NCI-H2107 treated with DMSO at 0.1 percent for 48 hours (cell line): ENCODE measurements around the gene PRPF38B.
"Not testable (repeated sequence)": the region's sequence is repeated elsewhere in the genome, so short reads cannot be mapped to it uniquely, and the experiment has no call there.

ENCODE experiments used
- DNase-seq: peaks from one replicate; lab custom pipeline; 2025; ENCODE audit not compliant: unreplicated experiment; lab: John Stamatoyannopoulos, UW

PRPF38B gene, protein sequence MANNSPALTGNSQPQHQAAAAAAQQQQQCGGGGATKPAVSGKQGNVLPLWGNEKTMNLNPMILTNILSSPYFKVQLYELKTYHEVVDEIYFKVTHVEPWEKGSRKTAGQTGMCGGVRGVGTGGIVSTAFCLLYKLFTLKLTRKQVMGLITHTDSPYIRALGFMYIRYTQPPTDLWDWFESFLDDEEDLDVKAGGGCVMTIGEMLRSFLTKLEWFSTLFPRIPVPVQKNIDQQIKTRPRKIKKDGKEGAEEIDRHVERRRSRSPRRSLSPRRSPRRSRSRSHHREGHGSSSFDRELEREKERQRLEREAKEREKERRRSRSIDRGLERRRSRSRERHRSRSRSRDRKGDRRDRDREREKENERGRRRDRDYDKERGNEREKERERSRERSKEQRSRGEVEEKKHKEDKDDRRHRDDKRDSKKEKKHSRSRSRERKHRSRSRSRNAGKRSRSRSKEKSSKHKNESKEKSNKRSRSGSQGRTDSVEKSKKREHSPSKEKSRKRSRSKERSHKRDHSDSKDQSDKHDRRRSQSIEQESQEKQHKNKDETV

DNA sequence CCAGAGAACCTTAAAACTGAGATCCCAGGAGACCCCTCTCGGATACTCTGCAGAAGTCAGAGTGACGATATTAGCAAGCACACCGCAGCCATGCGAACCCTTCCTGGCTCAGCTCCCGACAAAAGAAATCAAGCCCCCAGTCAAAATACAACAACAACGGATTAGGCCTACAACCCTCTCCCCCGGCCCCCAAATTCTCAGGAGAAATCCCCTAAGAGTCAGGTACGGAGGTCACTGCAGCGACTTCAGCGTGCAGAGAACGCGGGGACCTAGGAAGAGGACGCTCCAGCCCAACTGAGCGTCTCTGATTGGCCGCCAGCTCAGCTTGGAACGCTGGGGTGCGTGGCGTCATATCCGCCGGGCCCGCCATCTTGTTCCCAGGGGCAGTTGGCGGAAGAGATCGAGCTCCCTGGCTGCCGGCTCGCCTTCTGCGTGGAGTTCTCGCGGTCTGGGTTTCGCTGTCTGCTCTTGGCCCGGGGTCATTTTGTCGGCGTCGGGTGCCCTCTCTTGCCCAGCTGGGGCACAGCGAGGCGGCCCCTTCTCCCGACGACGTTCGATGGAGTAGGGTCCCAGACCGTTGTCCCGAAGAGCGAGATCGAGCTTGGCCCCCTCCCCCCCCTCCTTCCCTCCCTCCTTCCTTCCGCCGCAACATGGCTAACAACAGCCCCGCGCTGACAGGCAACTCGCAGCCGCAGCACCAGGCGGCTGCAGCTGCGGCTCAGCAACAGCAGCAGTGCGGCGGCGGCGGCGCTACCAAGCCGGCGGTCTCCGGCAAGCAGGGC lies at the start of gene PRPF38B:
Gene PRPF38B (plus strand): TSS at position 369 of the 782 bp plus-strand sequence. CDS start 282 bp downstream, at position 651.
- peak; percentile 91 for DNase-seq

DNA sequence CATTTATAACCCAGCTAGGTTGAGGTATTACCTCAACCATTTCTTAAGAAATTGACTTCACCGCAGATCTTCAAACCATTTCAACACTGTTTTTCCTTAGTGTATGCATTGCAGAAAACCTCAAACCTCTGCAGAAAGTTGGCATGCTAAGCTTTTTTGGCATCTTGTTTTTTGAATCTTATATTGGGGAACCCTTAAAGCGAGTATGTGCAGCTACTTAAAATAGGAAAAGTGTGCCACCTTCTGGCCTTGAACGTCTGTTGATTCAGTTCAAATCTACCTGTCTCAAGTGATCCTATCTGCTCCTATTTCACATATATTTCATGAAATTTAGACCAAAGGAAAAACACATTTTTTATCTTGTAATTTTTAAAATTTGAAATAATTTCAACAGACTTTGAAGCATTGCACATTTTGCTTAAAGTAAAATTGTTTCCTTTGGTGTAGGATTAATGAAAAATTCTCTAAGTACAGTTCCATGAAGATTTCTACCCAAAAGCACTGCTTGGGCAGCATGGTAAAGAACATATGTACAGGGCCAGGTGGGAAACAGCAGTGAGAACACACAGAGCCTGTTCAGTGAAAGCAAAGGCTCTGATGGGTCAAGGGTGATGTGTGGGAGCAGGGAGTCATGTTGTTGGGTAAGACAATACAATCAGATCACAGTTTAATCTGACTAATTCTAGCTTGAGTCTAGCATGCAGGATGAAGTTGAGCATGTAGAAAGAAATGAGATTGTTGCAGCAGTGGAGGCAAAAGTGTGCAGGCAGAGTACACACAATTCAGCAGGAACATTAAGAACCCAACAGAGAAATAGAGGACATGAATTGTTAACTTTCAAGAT lies 48.4 kb upstream of the PRPF38B start:
- peak; percentile 79 for DNase-seq

DNA sequence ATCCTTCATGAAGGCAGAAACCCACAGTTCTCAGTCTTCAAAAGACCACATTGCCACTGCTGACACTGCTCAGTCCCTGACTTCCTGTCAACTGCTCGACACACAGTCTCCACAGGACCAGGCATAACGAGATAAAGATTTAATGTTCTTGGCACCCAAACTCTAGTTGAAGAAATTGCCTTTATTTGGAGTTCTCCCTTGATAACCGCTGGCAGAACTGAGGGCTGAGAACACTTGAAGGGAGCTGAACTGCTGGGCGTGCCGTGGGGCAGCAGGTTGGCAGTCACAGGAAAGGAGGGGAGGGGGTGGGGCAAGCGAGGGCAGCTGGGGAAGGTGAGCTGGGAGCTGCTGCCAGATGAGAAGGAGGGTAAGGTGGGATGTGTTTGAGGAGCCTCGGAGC lies 47.1 kb upstream of the PRPF38B start:
- no peak for DNase-seq

DNA sequence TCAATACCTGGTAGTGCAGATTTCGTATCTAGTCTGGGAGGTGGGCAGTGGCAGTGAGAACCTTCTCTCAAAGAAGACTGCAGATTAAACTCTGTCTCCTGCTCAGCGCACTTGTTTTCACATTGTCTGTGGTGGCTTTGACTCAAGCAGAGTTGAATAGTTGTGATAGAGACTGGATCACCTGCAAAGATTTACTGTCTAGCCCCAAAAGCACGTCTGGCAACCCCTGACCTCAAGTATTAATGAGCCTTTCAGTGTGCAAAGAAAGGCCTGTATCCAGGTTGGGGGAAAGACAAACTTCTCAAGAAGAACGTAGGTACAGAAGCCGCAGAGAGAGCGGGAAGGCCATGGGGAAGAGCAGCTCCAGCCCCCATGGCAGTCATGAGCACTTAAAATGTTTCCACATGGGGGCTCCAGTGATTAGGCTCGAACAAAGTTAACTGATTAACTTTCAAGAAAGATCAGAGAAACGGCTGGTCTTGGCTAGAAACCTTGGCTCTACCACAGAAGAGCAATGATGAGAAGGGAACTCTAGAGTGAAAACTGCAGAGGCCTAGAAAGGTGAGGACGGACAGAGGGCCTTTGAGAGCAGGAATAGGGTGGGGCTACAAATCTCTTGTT lies 46.4 kb upstream of the PRPF38B start:
- no peak for DNase-seq

DNA sequence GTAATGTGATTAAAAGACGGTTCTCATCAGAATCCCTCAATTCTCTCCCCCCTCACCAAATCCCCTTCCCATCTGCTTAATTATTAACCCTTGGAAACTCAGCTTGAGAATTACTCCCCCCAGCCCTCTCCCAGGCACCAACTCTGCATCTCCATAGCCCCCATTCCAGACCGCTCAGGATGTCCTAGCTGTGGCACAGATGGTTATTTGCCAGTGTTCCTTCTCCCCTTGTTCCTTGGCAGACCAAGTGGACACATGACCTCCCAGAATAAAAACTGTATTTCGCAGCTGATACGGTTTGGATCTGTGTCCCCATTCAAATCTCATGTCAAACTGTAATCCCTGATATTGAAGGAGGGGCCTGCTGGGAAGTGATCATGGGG lies 45.9 kb upstream of the PRPF38B start:
- DNase-seq = no peak

DNA sequence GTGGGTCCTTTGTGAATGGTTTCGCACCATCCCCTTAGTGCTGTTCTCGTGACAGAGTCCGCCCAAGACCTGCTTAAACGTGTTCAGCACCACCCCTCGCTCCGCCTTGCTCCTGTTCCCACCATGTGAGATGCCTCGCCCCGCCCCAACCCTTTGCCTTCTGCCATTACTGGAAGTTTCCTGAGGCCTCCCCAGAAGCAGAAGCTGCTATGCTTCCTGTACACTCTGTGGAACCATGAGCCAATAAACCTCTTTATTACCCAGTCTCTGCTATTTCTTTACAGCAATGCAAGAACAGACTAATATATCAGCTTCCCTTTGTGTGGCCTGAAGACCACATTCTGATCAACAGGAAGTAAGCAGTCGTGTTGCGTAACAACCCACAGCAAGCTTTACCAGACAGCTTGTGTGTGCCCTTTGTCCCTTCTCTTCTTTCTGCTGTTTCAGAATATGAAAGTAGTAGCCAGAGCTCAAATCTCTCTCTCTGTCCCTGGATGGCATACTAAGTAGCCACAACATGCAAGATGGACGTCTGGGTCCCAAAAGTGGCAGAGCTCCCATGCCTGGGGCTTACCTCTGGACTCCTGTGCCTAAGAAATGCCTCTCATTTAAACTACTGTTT lies 45.4 kb upstream of the PRPF38B start:
- DNase-seq = no peak

DNA sequence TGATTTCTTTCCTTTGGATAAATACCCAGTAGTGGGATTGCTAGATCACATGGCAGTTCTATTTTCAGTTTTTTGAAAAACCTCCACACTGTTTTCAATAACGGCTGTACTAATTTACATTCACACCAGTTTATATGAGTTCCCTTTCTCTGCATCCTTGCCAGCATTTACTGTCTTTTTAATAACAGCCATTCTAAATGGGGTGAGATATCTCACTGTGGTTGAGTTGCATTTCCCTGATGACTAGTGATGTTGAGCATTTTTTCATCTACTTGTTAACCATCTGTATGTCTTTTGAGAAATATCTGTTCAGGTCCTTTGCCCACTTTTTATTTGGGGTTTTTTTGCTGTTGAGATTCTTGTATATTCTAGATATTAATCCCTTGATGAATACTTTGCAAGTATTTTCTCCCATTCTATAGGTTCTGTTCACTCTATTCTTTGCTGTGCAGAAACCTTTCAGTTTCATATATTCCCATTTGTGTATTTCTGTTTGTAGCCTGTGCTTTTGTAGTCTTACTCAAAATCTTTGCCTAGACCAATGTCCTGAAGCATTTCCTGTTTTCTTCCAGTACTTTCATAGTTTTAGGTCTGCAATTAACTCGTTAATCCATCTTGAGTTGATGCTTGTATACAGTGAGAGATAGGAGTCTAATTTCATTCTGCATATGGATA lies 38.5 kb upstream of the PRPF38B start:
- no peak for DNase-seq

DNA sequence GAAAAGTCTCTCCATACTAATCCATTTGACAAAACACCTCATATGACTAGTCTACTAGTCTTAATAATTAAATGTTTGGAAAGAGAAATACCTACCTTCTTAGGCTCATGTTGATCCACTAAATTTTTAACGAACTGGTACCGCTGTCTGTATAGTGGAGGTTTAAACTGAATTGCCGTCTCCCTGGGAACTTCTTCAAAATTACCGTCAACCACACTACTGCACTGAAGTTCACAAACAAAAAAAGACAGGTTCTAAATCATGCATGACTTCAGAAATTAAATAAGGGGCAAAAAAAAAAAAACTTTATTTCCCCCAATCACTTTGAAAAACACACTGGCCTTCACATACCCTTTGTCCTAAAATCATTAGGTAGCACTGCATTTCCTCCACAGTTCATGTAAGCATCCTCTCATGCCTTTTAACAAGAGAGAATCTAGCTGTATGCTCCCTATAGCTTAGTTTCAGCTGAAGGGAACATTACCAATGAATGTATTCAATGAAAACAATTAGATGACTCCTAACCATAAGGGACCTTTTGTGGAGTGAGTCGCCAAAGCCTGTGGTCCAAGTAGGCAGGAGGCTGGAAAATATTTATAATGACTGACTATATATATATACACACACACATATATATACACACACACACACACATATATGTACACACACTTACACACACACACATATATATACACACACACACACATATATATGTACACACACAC lies 34.6 kb upstream of the PRPF38B start:
- DNase-seq = no peak

DNA sequence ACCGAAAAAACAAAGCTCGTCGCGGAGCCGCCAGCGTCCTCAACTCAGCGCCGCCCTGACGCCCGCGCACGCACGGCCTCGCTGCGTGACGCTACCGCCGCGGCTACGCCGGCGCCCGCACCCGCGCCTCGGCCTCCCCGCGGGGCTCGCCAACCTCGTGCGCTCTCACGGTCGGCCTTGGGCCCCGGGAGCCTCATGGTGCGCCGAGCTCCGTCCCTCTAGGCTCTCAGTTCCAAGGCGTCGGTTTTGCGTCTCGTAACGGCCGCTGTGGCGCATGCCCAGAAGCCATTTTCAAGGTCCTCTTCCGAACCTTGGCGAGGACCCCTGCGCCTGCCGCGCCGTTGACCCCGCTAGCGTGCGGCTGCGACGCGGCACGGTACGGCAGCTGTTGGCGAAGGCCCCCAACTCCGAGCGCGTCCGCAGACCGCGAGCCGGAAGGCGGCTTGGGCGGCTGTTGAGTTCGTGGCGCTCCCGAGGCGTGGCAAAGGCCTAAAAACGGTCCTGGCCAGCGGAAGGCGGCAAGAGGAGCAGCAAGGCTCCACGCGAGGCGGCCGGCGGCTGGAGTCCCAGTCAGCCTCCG lies 31.0 kb upstream of the PRPF38B start, which contains the start of gene HENMT1:
Gene HENMT1 (minus strand): TSS at position 64 of the 580 bp plus-strand sequence. CDS start 1,209 bp downstream, outside the sequence.
- no peak for DNase-seq

DNA sequence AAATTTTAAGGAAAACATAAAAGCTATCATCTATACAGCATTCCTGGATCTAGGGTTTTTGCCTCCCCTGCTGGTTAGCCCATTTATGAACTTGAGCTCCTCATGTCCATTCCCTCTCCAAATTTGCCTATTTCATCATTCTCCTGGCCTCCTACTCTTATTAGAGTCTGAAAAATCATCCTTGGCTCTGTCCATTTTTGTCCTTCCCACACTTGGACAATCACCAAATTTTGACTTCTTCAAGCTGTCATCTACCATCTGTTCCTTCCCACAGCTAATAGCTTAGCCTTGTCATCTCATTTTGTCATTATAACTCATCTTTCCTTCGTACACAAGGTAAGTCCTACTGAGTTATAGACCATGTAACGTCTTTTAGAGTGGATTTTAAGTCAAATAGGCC lies 29.0 kb upstream of the PRPF38B start:
- no peak for DNase-seq

DNA sequence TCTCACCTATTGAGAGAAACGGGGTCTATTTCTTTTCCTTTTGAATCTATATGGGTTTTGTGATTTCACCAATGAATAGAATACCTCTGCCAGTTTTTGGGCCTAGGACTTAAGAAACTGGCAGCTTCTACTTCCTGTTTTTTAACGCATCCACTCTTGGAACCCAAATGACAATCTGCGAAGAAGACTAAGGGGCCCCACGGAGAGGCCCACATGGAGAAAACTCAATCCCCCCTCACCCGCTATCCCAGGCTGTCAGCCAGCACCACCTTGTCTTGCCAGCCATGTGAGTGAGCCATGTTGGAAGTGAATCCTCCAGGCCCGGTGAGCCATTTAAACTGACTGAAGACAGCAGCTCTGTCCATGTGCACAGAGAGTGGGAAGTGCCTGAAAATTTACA lies 27.6 kb upstream of the PRPF38B start:
- DNase-seq = no peak

DNA sequence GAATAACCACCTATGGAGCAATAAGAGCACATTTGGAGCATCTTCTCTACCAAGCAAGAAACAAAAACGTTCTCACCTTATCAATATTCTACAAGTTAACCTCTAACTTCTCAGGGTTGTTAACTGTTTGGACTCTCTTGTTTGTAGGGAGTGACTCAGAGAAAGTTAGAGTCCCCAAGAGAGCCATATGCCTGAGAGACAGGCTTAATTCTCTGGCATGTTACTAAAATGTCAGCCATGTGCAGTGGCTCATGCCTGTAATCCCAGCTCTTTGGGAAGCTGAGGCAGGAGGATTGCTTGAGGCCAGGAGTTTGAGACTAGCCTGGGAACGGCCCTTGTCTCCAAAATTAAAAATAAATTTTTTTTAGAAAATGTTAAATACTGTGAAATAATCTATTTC lies 27.0 kb upstream of the PRPF38B start:
- no peak for DNase-seq

DNA sequence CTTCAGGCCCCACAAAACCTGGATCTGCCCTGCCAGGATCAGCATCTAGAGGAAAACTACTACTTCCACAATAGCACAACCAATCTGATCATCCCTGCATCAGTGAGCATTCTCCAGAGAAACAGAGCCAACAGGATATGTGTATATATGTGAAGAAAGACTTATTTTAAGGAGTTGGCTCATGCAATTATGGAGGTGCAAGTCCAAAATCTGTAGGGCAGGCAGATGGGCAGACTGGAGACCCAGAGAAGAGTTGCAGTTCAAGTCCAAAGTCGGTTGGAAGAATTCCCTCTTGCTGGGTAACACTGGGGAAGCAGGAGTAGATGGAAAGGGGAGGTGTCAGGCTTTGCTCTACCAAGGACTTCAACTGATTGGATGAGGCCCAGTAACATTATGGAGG lies 26.3 kb upstream of the PRPF38B start:
- DNase-seq = no peak

DNA sequence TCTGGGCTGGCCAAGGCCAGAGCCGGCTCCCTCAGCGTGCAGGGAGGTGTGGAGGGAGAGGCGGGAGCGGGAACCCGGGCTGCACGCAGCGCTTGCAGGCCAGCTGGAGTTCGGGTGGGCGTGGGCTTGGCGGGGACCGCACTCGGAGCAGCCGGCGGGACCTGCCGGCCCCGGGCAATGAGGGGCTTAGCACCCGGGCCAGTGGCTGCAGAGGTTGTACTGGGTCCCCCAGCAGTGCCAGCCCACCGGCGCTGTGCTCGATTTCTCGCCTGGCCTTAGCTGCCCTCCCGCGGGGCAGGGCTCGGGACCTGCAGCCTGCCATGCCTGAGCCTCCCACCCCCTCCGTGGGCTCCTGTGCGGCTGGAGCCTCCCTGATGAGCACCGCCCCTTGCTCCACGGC lies 24.7 kb upstream of the PRPF38B start:
- not testable (repeated sequence) for DNase-seq

DNA sequence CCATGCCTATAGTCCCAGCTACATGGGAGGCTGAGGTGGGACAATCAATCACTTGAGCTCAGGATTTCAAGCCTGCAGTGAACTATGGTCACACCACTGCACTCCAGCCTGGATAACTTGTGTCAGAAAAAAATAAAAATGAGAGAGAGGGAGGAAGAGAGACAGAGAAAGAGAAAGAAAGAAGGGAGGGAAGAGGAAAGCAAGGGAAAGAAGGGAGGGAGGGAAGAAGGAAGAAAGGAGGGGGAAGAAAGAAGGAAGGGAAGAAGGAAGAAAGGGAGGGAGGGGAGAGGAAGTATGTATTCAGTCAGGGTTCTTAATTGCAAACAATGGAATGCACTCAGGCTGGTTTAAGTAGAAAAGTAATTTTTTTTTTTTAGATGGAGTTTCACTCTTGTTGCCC lies 23.3 kb upstream of the PRPF38B start:
- DNase-seq = no peak

DNA sequence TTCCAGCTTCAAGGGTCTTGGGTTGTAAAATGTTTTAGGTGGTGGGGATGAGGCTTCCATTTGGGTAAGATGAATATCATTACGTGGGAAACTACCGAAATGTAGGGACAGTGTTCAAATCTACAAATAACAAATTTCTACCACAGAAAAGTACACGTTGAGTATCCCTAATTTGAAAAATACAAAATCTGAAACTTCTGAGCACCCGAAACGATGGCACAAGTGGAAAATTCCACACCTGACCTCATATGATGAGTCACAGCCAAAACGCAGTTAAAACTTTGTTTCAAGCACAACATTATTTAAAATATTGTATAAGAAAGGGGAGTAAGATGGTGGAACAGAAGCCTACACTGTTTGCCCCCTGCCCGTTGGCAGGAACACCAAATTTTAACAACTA lies 22.4 kb upstream of the PRPF38B start:
- DNase-seq = no peak

DNA sequence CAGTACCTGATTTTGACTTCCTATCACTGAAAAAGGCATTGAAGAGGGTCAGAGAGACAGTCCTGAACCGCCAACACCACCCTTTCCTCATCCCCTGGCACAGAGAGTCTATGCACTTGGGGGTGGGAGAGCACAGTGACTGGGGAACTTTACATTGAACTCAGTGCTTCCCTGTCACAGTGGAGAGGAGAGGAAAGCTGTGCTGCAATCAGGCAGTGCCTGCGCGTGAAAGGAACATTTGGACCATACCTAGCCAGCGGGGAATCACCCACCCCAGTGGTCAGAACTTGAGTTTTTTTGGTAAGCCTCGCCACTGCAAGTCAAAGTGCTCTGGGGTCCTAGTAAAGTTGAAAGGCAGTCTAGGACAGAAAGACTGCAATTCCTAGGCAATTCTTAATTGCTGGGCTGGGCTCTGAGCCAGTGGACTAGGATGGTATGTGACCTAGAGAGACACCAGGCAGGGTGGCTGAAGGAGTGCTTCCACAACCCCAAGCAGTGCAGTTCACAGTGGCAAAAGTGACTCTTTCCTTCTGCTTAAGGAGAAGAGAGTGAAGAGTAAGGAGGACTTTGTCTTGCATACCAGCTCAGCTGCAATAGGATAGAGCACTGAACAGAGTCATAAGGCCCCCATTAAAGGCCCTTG lies 21.9 kb upstream of the PRPF38B start:
- no peak for DNase-seq

DNA sequence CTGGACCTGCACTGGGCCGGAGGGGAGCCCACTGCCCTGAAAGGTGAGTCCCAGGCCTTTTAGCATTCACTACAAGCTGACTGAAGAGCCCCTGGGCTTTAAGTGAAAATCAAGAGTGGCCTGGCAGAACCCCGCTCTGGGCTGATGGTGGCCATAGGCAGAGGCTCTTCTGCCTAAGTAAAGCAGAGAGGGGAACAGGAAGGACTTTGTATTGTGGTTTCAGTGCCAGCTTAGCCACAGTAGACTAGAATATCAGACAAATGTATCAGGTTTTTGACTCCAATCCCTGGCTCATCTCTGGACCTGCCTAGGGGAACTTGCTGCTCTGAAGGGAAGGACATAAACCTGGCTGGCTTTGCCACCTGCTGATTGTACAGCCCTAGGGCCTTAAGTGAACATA lies 21.0 kb upstream of the PRPF38B start:
- DNase-seq = no peak
